GM18858 (cell line): ENCODE results near the gene KCNK7.

Experiments
- ATAC-seq: cut with Tn5 transposase; IDR thresholded peaks from one replicate; pipeline ENCODE4 v1.9.1; 2021; ENCODE audit not compliant: unreplicated experiment

The KCNK7 gene

GRCh38 chr11:65558930-65559509 is 36.6 kb downstream of the KCNK7 start:
- ATAC-seq, result no peak

GRCh38 chr11:65558002-65558929 is 37.3 kb downstream of the KCNK7 start, which contains the start of gene LTBP3:
Gene LTBP3 (minus strand): TSS chr11:65558359. CDS start chr11:65557959, 400 bp downstream.
- no peak for ATAC-seq

GRCh38 chr11:65557280-65558001 is 38.2 kb downstream of the KCNK7 start:
- ATAC-seq, result no peak

GRCh38 chr11:65556470-65557279 is 38.9 kb downstream of the KCNK7 start:
- ATAC-seq, result no peak

- no peak for ATAC-seq
These were observed 39.8 kb downstream of the KCNK7 start for GRCh38 chr11:65555693-65556231.

- ATAC-seq, result no peak
These were observed 40.7 kb downstream of the KCNK7 start for GRCh38 chr11:65554842-65555430.

GRCh38 chr11:65554057-65554818 is 41.4 kb downstream of the KCNK7 start:
- ATAC-seq, result no peak

- ATAC-seq, result no peak
These were observed 42.1 kb downstream of the KCNK7 start for GRCh38 chr11:65553301-65554001.

- ATAC-seq, result no peak
These were observed 43.1 kb downstream of the KCNK7 start for GRCh38 chr11:65552388-65552951.

GRCh38 chr11:65551572-65552387 is 43.8 kb downstream of the KCNK7 start:
- ATAC-seq, result no peak

GRCh38 chr11:65549096-65549495 is 46.5 kb downstream of the KCNK7 start:
- no peak for ATAC-seq

GRCh38 chr11:65548395-65548794 is 47.2 kb downstream of the KCNK7 start:
- no peak for ATAC-seq

GRCh38 chr11:65547446-65548125 is 48.0 kb downstream of the KCNK7 start:
- ATAC-seq, result no peak

GRCh38 chr11:65546217-65546958 is 49.2 kb downstream of the KCNK7 start:
- ATAC-seq, result peak; percentile 45

- no peak for ATAC-seq
These were observed 49.8 kb downstream of the KCNK7 start for GRCh38 chr11:65545853-65546216.
